NCI-H128 (cell line): Measurements from ENCODE around the gene CYGB.

Source experiments
- DNase-seq: peaks from one replicate; lab custom pipeline; 2025; ENCODE audit not compliant: unreplicated experiment; lab: John Stamatoyannopoulos, UW

CYGB gene

GRCh38 chr17:76537578-76538280 is at the start of gene CYGB:
TSS of gene CYGB (minus strand) at chr17:76537709. CDS start at chr17:76537542, 167 bp downstream.
- no peak for DNase-seq

- peak; percentile 28 for DNase-seq
Measured at GRCh38 chr17:76586741-76587487, 49.4 kb upstream of the CYGB start.

- no peak for DNase-seq
Measured at GRCh38 chr17:76585649-76586593, 48.4 kb upstream of the CYGB start, which contains the start of gene ST6GALNAC2. TSS of gene ST6GALNAC2 (minus strand) at chr17:76585860. CDS start at chr17:76585808, 52 bp downstream.

- DNase-seq, result no peak
Measured at GRCh38 chr17:76585033-76585648, 47.6 kb upstream of the CYGB start.

GRCh38 chr17:76584427-76585032 is 47.0 kb upstream of the CYGB start:
- no peak for DNase-seq

- DNase-seq, result no peak
Measured at GRCh38 chr17:76582660-76583059, 45.2 kb upstream of the CYGB start.

GRCh38 chr17:76581515-76581914 is 44.0 kb upstream of the CYGB start:
- DNase-seq, result no peak

- no peak for DNase-seq
Measured at GRCh38 chr17:76579281-76579680, 41.8 kb upstream of the CYGB start.

GRCh38 chr17:76578376-76578775 is 40.9 kb upstream of the CYGB start:
- no peak for DNase-seq

- DNase-seq, result no peak
Measured at GRCh38 chr17:76577876-76578275, 40.4 kb upstream of the CYGB start.

- DNase-seq, result no peak
Measured at GRCh38 chr17:76576189-76576588, 38.7 kb upstream of the CYGB start.

GRCh38 chr17:76575570-76575969 is 38.1 kb upstream of the CYGB start:
- DNase-seq, result no peak

- DNase-seq, result no peak
Measured at GRCh38 chr17:76574166-76574565, 36.7 kb upstream of the CYGB start.

GRCh38 chr17:76573096-76573495 is 35.6 kb upstream of the CYGB start:
- no peak for DNase-seq

GRCh38 chr17:76572201-76572910 is 34.8 kb upstream of the CYGB start:
- DNase-seq, result no peak

- no peak for DNase-seq
Measured at GRCh38 chr17:76570877-76571471, 33.5 kb upstream of the CYGB start.

GRCh38 chr17:76570457-76570856 is 32.9 kb upstream of the CYGB start:
- DNase-seq, result no peak

- DNase-seq, result no peak
Measured at GRCh38 chr17:76569607-76570279, 32.2 kb upstream of the CYGB start.

GRCh38 chr17:76568811-76569221 is 31.3 kb upstream of the CYGB start:
- no peak for DNase-seq
